GM18951 (cell line): Measurements from ENCODE around the gene TFIP11.

ENCODE experiments used
- POLR2A ChIP-seq: IDR thresholded peaks from 4 replicates; pipeline ENCODE4 v1.6.1; 2011; ENCODE audit warnings: mild to moderate bottlenecking; ENCODE audit not compliant: insufficient read length, insufficient read depth; ENCODE audit errors: extremely low read depth
- in situ Hi-C: fragments of 300-500 bp; cut with MboI; formaldehyde crosslinking; loops from one replicate; pipeline ENCODE4 v1.12.0; 2022; ENCODE audit warnings: low sequenced_read_pairs, mixed read lengths, inconsistent platforms; ENCODE audit not compliant: unreplicated experiment

The TFIP11 gene

GRCh38 chr22:26512149-26512793 is at the start of gene TFIP11:
Gene TFIP11 (minus strand): TSS chr22:26512473. CDS start chr22:26510272, 2,201 bp downstream.
- TF ChIP-seq POLR2A = peak; percentile 85
- in situ Hi-C loops = no loop called here

GRCh38 chr22:26561756-26562417 is 49.6 kb upstream of the TFIP11 start:
- in situ Hi-C loops = no loop called here

GRCh38 chr22:26559961-26560575 is 47.8 kb upstream of the TFIP11 start:
- in situ Hi-C loops = no loop called here
- no peak for TF ChIP-seq POLR2A

More at GRCh38 chr22:26561756-26562417, 49.6 kb upstream of the TFIP11 start:
- TF ChIP-seq POLR2A = no peak

GRCh38 chr22:26558248-26558895 is 46.1 kb upstream of the TFIP11 start:
- no peak for TF ChIP-seq POLR2A
- in situ Hi-C loops = no loop called here

- TF ChIP-seq POLR2A = no peak
- in situ Hi-C loops = no loop called here
These were observed 44.6 kb upstream of the TFIP11 start for GRCh38 chr22:26556904-26557303.

- TF ChIP-seq POLR2A = no peak
- in situ Hi-C loops = no loop called here
These were observed 43.2 kb upstream of the TFIP11 start for GRCh38 chr22:26555478-26555877.

GRCh38 chr22:26554956-26555355 is 42.7 kb upstream of the TFIP11 start:
- no peak for TF ChIP-seq POLR2A
- in situ Hi-C loops = no loop called here

GRCh38 chr22:26553056-26553752 is 40.9 kb upstream of the TFIP11 start:
- in situ Hi-C loops = no loop called here

GRCh38 chr22:26552466-26552865 is 40.2 kb upstream of the TFIP11 start:
- in situ Hi-C loops = no loop called here
- TF ChIP-seq POLR2A = no peak

More at GRCh38 chr22:26553056-26553752, 40.9 kb upstream of the TFIP11 start:
- no peak for TF ChIP-seq POLR2A

GRCh38 chr22:26551568-26551967 is 39.3 kb upstream of the TFIP11 start:
- no peak for TF ChIP-seq POLR2A
- in situ Hi-C loops = no loop called here

- no peak for TF ChIP-seq POLR2A
- in situ Hi-C loops = no loop called here
These were observed 38.3 kb upstream of the TFIP11 start for GRCh38 chr22:26550498-26551033.

- no peak for TF ChIP-seq POLR2A
- in situ Hi-C loops = no loop called here
These were observed 37.7 kb upstream of the TFIP11 start for GRCh38 chr22:26549902-26550497.
